Ishikawa (cell line): ENCODE results near the gene STX4.

Source experiments
- CEBPB ChIP-seq: IDR thresholded peaks from 2 replicates; pipeline ENCODE4 v1.6.1; 2012
- EP300 ChIP-seq: IDR thresholded peaks from 2 replicates; pipeline ENCODE4 v1.6.1; 2012; ENCODE audit warnings: borderline replicate concordance
- RAD21 ChIP-seq: IDR thresholded peaks from 2 replicates; pipeline ENCODE4 v1.6.1; 2012; ENCODE audit warnings: low read depth
- REST ChIP-seq: IDR thresholded peaks from 2 replicates; pipeline ENCODE4 v1.6.1; 2012; ENCODE audit warnings: low read depth, mild to moderate bottlenecking
- YY1 ChIP-seq: IDR thresholded peaks from 2 replicates; pipeline ENCODE4 v1.6.1; 2012; ENCODE audit warnings: low read depth
- ZBTB7A ChIP-seq: IDR thresholded peaks from 2 replicates; pipeline ENCODE4 v1.6.1; 2012; ENCODE audit warnings: low read depth
- TF ChIP-seq, protein P1 (sequence below): IDR thresholded peaks from 2 replicates; pipeline ENCODE4 v1.6.1; 2012

DNA sequence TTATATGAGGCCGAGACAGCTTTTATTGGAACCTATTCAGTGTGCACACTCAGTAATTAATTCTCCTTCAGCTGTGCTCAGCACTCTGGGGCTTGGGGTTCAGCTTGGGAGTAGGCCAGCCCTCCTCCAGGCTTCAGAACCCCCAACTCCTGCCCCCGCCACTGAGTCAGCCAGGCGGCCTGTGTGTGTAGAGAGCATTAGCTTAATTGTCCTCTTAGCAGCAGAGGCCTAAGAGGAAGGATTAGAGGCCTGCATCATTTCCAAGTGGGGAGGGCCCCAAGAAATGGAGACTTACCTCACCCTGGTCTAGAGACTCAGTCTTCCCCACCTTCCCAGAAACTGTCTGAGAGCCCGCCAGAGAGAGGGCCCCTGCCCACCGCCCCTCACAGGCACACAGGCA, 54.6 kb downstream of the STX4 start:
- TF ChIP-seq EP300 (no peak), RAD21 (no peak), ZBTB7A (no peak), REST (no peak), CEBPB (no peak), YY1 (no peak)
- TF ChIP-seq, protein P1, sequence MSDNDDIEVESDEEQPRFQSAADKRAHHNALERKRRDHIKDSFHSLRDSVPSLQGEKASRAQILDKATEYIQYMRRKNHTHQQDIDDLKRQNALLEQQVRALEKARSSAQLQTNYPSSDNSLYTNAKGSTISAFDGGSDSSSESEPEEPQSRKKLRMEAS, result no peak
